GM12878 (cell line): ENCODE data around the gene COL5A1. TPM values are rescaled to one million over a fixed set of nuclear protein-coding genes. Genes with fewer than 3 reads are reported as not detected.

Source experiments
- ATAC-seq: fragments of 200-7000 bp; cut with Tn5 transposase; 3 replicates; pipeline ENCODE4 v1.9.1; 2020; ENCODE audit warnings: mild to moderate bottlenecking, moderate library complexity
- BruUV-seq: library from RNA; stranded (reverse); fragments of 400-500 nt; replicated peaks from 2 replicates; lab custom pipeline; 2021; lab: Mats Ljungman, UMichigan
- CTCF ChIA-PET: fragments of 300-600 bp; sonication (Branson Sonifier 250); formaldehyde crosslinking; extraction: SDS; loops from one replicate; lab custom pipeline; 2021; ENCODE audit warnings: inconsistent platforms; lab: Yijun Ruan, JAX
- POLR2A ChIA-PET: fragments of 350-600 bp; formaldehyde crosslinking; extraction: SDS; loops from one replicate; lab custom pipeline; 2021; ENCODE audit warnings: inconsistent platforms; lab: Charles Lee
- RAD21 ChIA-PET: fragments of 300-600 bp; sonication (Branson Sonifier 250); formaldehyde crosslinking; loops from one replicate; lab custom pipeline; 2023; ENCODE audit warnings: antibody characterized with exemption; ENCODE audit not compliant: unreplicated experiment; lab: Charles Lee
- SMC1A ChIA-PET: fragments of 300-600 bp; sonication (Branson Sonifier 250); formaldehyde crosslinking; loops from one replicate; lab custom pipeline; 2023; ENCODE audit not compliant: unreplicated experiment, uncharacterized antibody; lab: Charles Lee
- DNase-seq: peaks from one replicate; pipeline ENCODE4 v3.0.0-alpha.2; 2011; ENCODE audit warnings: low read depth, low spot score
- FAIRE-seq: peaks from 3 replicates; lab custom pipeline; 2011; peaks lifted over from hg19 to GRCh38; lab: Jason Lieb, UNC
- H2AFZ ChIP-seq: 2 replicates; pipeline ENCODE4 v1.6.0; 2011; ENCODE audit warnings: low read depth, low read length, control low read depth; ENCODE audit not compliant: control insufficient read depth
- H3K27ac ChIP-seq: 2 replicates; pipeline ENCODE4 v1.5.1; 2011; ENCODE audit warnings: control low read depth; ENCODE audit not compliant: control insufficient read depth, insufficient read depth
- H3K27me3 ChIP-seq, 2 experiments: replicated peaks in 1 of 2; 2 replicates each; pipeline versions ENCODE4 v1.6.0 to v1.6.1; 2011; ENCODE audit warnings: low read length in 1 of 2; ENCODE audit not compliant: control insufficient read depth in 2 of 2, insufficient read depth in 2 of 2
- H3K36me3 ChIP-seq, 2 experiments: 2 replicates each; pipeline ENCODE4 v1.5.1; 2011; ENCODE audit warnings: low read length in 1 of 2; ENCODE audit not compliant: control insufficient read depth in 2 of 2, insufficient read depth in 2 of 2
- H3K4me1 ChIP-seq: 2 replicates; pipeline ENCODE4 v1.6.1; 2011; ENCODE audit warnings: mild to moderate bottlenecking, low read length, moderate library complexity, mixed read lengths; ENCODE audit not compliant: control insufficient read depth, insufficient read depth
- H3K4me2 ChIP-seq: 2 replicates; pipeline ENCODE4 v1.6.0; 2011; ENCODE audit warnings: control low read depth; ENCODE audit not compliant: control insufficient read depth, insufficient read depth
- H3K4me3 ChIP-seq: fragments of 200-600 bp; sonication (generic); 2 replicates; pipeline ENCODE4 v1.5.1; 2016
- H3K79me2 ChIP-seq: 2 replicates; pipeline ENCODE4 v1.6.0; 2011; ENCODE audit warnings: low read length; ENCODE audit not compliant: control insufficient read depth, insufficient read depth
- H3K9ac ChIP-seq: 2 replicates; pipeline ENCODE4 v1.8.0; 2011; ENCODE audit warnings: low read length, control low read depth, mixed read lengths; ENCODE audit not compliant: control insufficient read depth, insufficient read depth
- H3K9me3 ChIP-seq: replicated peaks from 3 replicates; pipeline ENCODE4 v1.5.1; 2011; ENCODE audit warnings: mild to moderate bottlenecking, low read length; ENCODE audit not compliant: control insufficient read depth, insufficient read depth
- H4K20me1 ChIP-seq: 2 replicates; pipeline ENCODE4 v1.6.0; 2011; ENCODE audit not compliant: control insufficient read depth, insufficient read depth
- BHLHE40 ChIP-seq, 2 experiments: fragments of 450-650 bp in 1 of 2; IDR thresholded peaks; 2 replicates each; pipeline ENCODE4 v1.6.1; 2011 to 2017; ENCODE audit warnings: low read depth in 2 of 2, borderline replicate concordance in 1 of 2, improper control_type of control experiment in 1 of 2, low read length in 1 of 2, mild to moderate bottlenecking in 1 of 2
- CBX3 ChIP-seq: fragments of 200-600 bp; sonication (generic); IDR thresholded peaks from 2 replicates; pipeline ENCODE4 v1.6.1; 2016; ENCODE audit warnings: low read depth, borderline replicate concordance
- CREB1 ChIP-seq: IDR thresholded peaks from 2 replicates; pipeline ENCODE4 v1.6.1; 2012; ENCODE audit warnings: low read depth, mild to moderate bottlenecking, inconsistent platforms
- ETV6 ChIP-seq, 2 experiments: fragments of 450-650 bp in 1 of 2; IDR thresholded peaks in 1 of 2; conservative IDR thresholded peaks in 1 of 2; 2 replicates each; pipeline ENCODE4 v1.6.1; 2014; ENCODE audit warnings: antibody characterized with exemption in 1 of 2, borderline replicate concordance in 1 of 2, low read depth in 1 of 2, mild to moderate bottlenecking in 1 of 2, moderate library complexity in 1 of 2
- KDM1A ChIP-seq: fragments of 200-600 bp; sonication (generic); IDR thresholded peaks from 2 replicates; pipeline ENCODE4 v1.6.1; 2016; ENCODE audit warnings: borderline replicate concordance
- NBN ChIP-seq: fragments of 450-650 bp; IDR thresholded peaks from 2 replicates; pipeline ENCODE4 v1.6.1; 2016
- NR2C1 ChIP-seq: fragments of 450-650 bp; IDR thresholded peaks from 2 replicates; pipeline ENCODE4 v1.6.1; 2017; ENCODE audit warnings: antibody characterized with exemption, mild to moderate bottlenecking, moderate library complexity
- NR2C2 ChIP-seq: IDR thresholded peaks from 2 replicates; pipeline ENCODE4 v1.6.1; 2011; ENCODE audit warnings: borderline replicate concordance, low read depth; ENCODE audit not compliant: control insufficient read depth, insufficient read length
- POLR2A ChIP-seq: IDR thresholded peaks from 2 replicates; pipeline ENCODE4 v1.6.1; 2011; ENCODE audit warnings: low read depth, mild to moderate bottlenecking, low read length
- SPI1 ChIP-seq: IDR thresholded peaks from 2 replicates; pipeline ENCODE4 v1.6.1; 2011; ENCODE audit warnings: low read depth, mild to moderate bottlenecking, low read length, moderate library complexity, borderline replicate concordance; ENCODE audit not compliant: insufficient read depth
- SUPT20H ChIP-seq: IDR thresholded peaks from 2 replicates; pipeline ENCODE4 v1.6.1; 2011; ENCODE audit warnings: low read depth, mild to moderate bottlenecking, low read length, moderate library complexity, borderline replicate concordance; ENCODE audit not compliant: control insufficient read depth
- TAF1 ChIP-seq: IDR thresholded peaks from 2 replicates; pipeline ENCODE4 v1.6.1; 2011; ENCODE audit warnings: mild to moderate bottlenecking, low read depth, low read length, borderline replicate concordance
- TCF12 ChIP-seq: IDR thresholded peaks from 2 replicates; pipeline ENCODE4 v1.6.1; 2011; ENCODE audit warnings: low read depth, mild to moderate bottlenecking, low read length
- TCF3 ChIP-seq: IDR thresholded peaks from 2 replicates; pipeline ENCODE4 v1.6.1; 2012; ENCODE audit warnings: low read depth, mild to moderate bottlenecking, low read length, borderline replicate concordance; ENCODE audit not compliant: insufficient read depth
- ZNF24 ChIP-seq: fragments of 450-650 bp; IDR thresholded peaks from 2 replicates; pipeline ENCODE4 v1.6.1; 2017; ENCODE audit warnings: antibody characterized with exemption, mild to moderate bottlenecking
- ZNF274 ChIP-seq: IDR thresholded peaks from one replicate; pipeline ENCODE4 v1.8.0; 2011; ENCODE audit not compliant: insufficient read length, insufficient read depth
- WGBS: methylation state at CpG from one replicate; pipeline ENCODE4 v1.1.6; 2016; ENCODE audit warnings: low lambda C conversion rate; ENCODE audit not compliant: insufficient replicate concordance, insufficient coverage; ENCODE audit errors: missing lambda C conversion rate; 5-methylcytosine and 5-hydroxymethylcytosine counted together
- in situ Hi-C: fragments of 300-500 bp; cut with MboI; formaldehyde crosslinking; loops from 9 replicates; pipeline ENCODE4 v1.14.3; 2018; ENCODE audit warnings: mixed read lengths
- intact Hi-C: fragments of 100-400 bp; cut with micrococcal nuclease; formaldehyde crosslinking; loops from one replicate; pipeline ENCODE4 v1.14.2; 2022; ENCODE audit not compliant: unreplicated experiment
- polyA plus RNA-seq, 11 experiments: library from polyadenylated mRNA; depleted of rRNA in 4 of 11; unstranded in 6 of 11; stranded (reverse) in 5 of 11; fragments of >200 nt; fragmentation: Nextera tagmentation in 4 of 11; fragmentation: Illumina TruSeq in 1 of 11; extraction: Ambion mirVana in 4 of 11; extraction: Trizol in 1 of 11; gene quantifications; 1 replicate in 1 of 11; 2 replicates in 10 of 11; pipeline versions ENCODE4 v1.2.1 to v1.2.3, GENCODE V29; 2011 to 2016; ENCODE audit warnings: inconsistent platforms in 2 of 11, missing spikeins in 2 of 11, low read depth in 1 of 11
- total RNA-seq, 4 experiments: library from RNA; depleted of rRNA in 3 of 4; stranded (reverse); fragments of >200 nt in 3 of 4; fragmentation: Illumina TruSeq in 1 of 4; extraction: Trizol in 1 of 4; gene quantifications; 2 replicates each; pipeline versions ENCODE4 v1.2.1 to v1.2.3, GENCODE V29; 2013 to 2021
- TF ChIP-seq, protein P1 (sequence below): fragments of 450-650 bp; IDR thresholded peaks from 2 replicates; pipeline ENCODE4 v1.6.1; 2017; ENCODE audit warnings: mild to moderate bottlenecking, low read depth, inconsistent platforms; ENCODE audit not compliant: poor library complexity, severe bottlenecking
- TF ChIP-seq, protein P2 (sequence below): IDR thresholded peaks from 2 replicates; pipeline ENCODE4 v1.6.1; 2011; ENCODE audit warnings: low read depth, low read length, improper control_type of control experiment, borderline replicate concordance
- TF ChIP-seq, protein P3 (sequence below): IDR thresholded peaks from 2 replicates; pipeline ENCODE4 v1.6.1; 2011; ENCODE audit warnings: low read depth, mild to moderate bottlenecking, low read length, moderate library complexity, borderline replicate concordance; ENCODE audit errors: extremely low read depth

The COL5A1 gene
- total and polyA plus RNA-seq, 10 of the 15 experiments (the other 5 are each of a cell fraction or from before 2014, with no cell fraction given) = under 0.01 to 0.15 (median 0.13) TPM; not detected in 4

DNA sequence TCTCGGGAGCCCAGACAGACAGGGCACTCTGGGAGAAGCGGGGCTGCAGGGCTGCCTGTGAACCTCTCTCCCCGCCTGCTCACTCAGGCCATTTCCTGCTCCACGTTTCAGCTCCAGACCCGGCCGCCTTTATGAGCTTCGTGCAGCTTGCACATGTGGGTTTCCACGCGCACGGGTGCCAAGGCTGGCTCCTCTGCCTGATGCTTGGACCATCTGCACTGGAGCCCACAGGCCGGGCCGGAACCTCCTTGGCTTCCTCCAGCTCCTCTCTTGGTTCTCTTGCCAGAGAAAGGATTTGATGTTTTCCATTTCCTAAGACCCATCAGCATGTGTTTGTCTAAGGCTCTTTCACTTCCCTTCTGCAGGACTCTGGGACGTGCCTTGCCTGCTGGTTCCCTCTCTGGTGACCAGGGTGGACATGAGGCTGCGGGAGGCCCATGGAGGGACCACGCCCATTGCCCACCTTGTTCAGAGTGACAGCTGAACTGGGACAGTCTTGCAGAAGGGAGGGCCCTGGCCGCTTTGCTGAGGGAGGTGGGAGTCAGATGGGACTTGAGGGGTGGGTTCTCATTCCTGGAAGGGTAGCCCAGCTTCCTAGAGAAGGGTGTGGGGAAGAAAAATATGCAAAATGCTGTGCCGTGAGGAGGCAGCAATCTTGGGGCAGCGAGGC lies 23.3 kb upstream of the COL5A1 start (continued):
- TF ChIP-seq TCF3 (no peak), TAF1 (no peak)
- TF ChIP-seq, protein P1, sequence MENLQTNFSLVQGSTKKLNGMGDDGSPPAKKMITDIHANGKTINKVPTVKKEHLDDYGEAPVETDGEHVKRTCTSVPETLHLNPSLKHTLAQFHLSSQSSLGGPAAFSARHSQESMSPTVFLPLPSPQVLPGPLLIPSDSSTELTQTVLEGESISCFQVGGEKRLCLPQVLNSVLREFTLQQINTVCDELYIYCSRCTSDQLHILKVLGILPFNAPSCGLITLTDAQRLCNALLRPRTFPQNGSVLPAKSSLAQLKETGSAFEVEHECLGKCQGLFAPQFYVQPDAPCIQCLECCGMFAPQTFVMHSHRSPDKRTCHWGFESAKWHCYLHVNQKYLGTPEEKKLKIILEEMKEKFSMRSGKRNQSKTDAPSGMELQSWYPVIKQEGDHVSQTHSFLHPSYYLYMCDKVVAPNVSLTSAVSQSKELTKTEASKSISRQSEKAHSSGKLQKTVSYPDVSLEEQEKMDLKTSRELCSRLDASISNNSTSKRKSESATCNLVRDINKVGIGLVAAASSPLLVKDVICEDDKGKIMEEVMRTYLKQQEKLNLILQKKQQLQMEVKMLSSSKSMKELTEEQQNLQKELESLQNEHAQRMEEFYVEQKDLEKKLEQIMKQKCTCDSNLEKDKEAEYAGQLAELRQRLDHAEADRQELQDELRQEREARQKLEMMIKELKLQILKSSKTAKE = no peak
- TF ChIP-seq, protein P2, sequence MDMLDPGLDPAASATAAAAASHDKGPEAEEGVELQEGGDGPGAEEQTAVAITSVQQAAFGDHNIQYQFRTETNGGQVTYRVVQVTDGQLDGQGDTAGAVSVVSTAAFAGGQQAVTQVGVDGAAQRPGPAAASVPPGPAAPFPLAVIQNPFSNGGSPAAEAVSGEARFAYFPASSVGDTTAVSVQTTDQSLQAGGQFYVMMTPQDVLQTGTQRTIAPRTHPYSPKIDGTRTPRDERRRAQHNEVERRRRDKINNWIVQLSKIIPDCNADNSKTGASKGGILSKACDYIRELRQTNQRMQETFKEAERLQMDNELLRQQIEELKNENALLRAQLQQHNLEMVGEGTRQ = no peak
- TF ChIP-seq, all 136 proteins: peak for 0

DNA sequence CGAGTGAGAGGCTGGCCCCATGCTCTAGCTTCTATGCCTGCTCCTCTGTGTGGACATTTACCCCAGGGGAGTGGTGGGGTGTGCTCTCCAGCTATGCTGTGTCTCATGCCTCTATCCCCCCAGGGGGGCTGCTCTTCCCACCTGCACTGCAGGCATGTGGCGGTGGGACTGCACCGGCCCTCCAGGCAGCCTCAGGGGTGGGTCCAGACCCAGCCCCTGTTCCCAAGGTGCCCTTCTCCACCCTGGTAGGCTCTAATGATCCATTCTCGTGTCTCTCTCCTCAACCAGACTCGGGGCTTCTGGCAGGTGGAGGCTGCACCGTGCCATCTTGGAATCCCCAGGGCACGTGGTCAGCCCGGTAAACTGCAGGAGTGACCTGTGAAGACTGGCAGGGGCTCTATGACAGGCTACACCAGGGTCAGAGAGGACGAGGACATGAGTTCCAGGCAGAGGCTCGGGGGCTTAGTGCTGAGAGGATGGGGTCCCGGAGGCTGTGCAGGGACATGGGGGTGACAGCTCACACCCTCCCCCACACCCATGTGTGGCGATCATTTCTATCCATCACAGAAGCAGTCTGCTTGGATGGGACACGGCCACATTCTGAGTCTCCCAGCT lies 22.7 kb upstream of the COL5A1 start:
- Histone ChIP-seq H2AFZ (no peak overlapping the region), H3K4me2 (no peak overlapping the region), H3K4me1 (no peaks in the 10 kb centered on the region), H3K9ac (no peak overlapping the region), H3K4me3 (no peak overlapping the region), H4K20me1 (no peaks in the 10 kb centered on the region), H3K9me3 (no peaks in the 10 kb centered on the region), H3K36me3 (no peaks in the 10 kb centered on the region), H3K27ac (no peak overlapping the region), H3K79me2 (no peaks in the 10 kb centered on the region), H3K27me3 (peaks cover 0 to 2% of the 10 kb centered on the region in 2 experiments; a peak in 2 of 4 replicates)
- in situ Hi-C loops = no loop called here
- intact Hi-C loops = no loop called here
- WGBS = 28% methylated on average over 13 of the region's 13 CpGs
- ATAC-seq = no peak
- ChIA-PET CTCF (no interaction called here), POLR2A (no interaction called here), SMC1A (no interaction called here), RAD21 (no interaction called here)
- FAIRE-seq = no peak
- DNase-seq = no peak
- no TSS peak for BruUV-seq
- no peak for TF ChIP-seq ZNF274
- no peak for TF ChIP-seq TCF12
- TF ChIP-seq NBN = no peak
- TF ChIP-seq KDM1A = no peak
- TF ChIP-seq CBX3 = no peak
- no peak for TF ChIP-seq ZNF24
- no peak for TF ChIP-seq CREB1
- no peak for TF ChIP-seq ETV6 (conservative IDR thresholded peaks at IDR 0.05 in 1 of 2, IDR thresholded peaks at IDR 0.05 in 1 of 2; ENCODE audit: borderline replicate concordance in 1 of 2, low read depth in 1 of 2)
- TF ChIP-seq NR2C1 = no peak
- TF ChIP-seq SPI1 = no peak
- TF ChIP-seq, protein P3, sequence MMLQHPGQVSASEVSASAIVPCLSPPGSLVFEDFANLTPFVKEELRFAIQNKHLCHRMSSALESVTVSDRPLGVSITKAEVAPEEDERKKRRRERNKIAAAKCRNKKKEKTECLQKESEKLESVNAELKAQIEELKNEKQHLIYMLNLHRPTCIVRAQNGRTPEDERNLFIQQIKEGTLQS = no peak
- TF ChIP-seq BHLHE40 (IDR thresholded peaks at IDR 0.05; ENCODE audit: borderline replicate concordance in 1 of 2, low read depth in 2 of 2, low read length in 1 of 2) = no peak
- TF ChIP-seq SUPT20H = no peak
- TF ChIP-seq NR2C2 = no peak
- TF ChIP-seq POLR2A = no peak
